NCI-H146 (cell line): ENCODE measurements around the gene IER3IP1.
A peak's percentile ranks its signal among the peaks of the same experiment; 100 is the strongest.
"Not testable (repeated sequence)": the region's sequence is repeated elsewhere in the genome, so short reads cannot be mapped to it uniquely, and the experiment has no call there.

Experiments
- DNase-seq: peaks from one replicate; lab custom pipeline; 2025; lab: John Stamatoyannopoulos, UW

Gene IER3IP1

DNA sequence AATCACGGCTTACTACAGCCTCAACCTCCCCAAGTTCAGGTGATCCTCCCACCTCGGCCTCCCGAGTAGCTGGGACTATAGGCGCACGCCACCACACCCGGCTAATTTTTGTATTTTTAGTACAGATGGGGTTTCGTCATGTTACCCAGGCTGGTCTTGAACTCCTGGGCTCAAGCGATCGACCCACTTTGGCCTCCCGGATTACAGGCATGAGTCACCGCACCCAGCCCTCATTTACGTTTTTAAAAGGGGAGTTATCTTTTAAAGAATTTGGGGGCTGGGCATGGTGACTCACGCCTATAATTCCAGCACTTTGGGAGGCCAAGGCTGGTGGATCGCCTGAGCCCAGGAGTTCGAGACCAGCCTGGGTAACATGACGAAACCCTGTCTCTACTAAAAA lies 17.8 kb downstream of the IER3IP1 start:
- not testable (repeated sequence) for DNase-seq

DNA sequence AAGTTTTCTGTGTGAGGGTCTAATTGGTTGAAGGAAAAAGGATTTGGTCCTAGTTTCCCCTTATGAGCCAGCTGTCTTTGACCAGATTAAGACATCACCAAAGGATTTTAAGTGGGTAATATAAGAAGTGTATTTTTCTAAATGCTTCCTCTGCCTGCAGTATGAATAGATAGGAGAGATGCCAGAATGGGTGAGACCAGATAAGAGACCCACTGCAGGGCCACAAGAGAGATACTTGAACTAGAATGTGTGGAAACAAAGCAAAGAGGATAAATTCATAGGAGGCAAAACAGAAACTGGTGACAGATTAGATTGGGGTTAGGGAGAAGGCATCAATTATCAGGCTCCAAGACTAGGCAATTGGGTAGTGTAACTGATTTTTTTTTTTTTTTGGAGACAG lies 24.7 kb downstream of the IER3IP1 start:
- no peak for DNase-seq

DNA sequence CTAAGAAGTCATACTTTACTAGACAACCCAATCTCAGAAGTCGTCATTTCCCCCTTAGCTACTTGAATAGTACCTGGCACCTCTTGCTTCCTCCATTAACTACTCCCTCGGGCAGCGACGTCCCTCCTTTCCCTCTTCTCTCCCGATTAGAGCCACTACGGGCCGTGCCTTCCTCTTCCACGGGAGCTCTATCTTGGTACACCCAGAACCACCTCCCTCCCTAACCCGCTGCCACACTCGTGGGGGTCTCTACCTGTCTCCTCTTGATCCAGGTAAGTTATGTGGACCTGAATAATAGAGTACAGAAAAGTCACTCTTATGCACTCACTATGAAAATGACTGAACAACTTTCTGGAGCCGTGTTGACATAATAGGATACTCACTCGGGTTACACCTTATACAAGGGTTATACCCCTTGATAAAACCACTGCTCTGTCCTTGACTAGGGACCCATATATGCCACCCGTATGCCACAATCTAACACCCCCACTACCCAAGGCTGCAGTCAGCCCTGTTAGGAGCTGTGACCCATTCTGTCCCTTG lies 25.3 kb downstream of the IER3IP1 start:
- DNase-seq = peak; percentile 61

DNA sequence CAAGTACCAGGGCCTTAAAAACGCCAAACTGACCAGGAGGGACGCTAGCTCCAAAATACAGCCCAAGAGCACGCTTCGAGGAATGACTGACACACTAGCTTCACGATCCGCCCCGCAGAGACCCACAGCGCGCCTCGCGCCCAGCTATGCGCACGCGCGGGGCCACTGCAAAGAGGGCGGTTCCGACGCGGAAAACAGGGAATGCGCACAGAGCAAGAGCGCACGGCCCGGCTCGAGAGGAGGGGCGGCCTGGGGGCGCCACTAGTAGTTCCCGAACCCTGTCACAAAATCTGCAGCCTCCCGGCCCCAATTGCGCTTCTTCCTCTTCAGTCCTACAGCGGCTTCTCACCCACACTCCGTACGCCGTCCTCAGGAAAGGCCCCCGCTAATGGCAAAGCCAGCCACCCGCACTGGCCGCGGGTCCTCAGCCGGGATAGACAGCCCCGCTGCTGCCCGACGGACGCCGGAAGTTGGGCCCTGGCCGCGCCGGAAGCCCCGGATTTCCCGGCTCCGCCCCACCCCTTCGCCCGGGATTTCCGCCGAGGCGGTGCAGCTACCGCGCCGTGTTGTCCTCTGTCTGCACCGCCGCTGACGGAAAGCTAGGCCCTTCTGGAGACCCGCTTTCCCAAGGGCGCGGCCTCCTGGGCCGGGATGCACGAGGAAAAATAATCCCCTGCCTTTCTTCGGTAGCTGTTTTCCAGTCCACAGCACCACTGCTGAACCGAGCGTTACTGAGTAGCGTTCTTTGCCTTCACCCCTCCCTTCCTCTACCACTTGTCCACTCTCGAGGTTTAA lies 25.9 kb downstream of the IER3IP1 start, which contains the start of gene HDHD2:
HDHD2 (minus strand) TSS at position 472 of the 795 bp plus-strand sequence. CDS start 14,061 bp downstream, outside the sequence.
- DNase-seq = peak; percentile 92

DNA sequence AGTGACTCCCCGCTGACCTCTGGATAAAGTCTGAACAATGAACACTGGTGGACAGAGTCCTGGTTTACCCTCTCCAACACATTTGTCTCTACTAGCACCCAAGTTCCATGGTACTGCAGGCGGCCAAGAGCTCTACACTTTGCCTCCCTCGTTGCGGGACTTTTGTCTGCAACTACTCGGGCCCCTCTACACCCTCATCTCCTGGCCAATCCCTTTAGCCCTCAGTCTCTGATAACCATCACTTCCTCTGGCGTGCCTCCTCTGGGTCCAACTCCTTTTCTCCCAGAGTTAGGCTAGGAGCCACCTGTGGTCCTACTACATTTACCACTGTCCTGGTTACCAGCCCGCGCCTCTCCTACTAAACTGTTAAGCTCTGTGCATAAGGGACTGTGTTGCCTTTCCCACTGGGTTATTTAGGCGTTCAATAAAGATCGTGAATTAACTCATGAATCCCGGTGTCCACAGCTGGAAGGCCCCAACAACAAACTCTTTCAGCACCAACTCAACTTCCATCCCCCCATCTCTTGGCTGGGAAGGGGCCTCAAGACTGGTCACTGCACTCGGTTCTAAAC lies 26.6 kb downstream of the IER3IP1 start:
- peak; percentile 62 for DNase-seq

DNA sequence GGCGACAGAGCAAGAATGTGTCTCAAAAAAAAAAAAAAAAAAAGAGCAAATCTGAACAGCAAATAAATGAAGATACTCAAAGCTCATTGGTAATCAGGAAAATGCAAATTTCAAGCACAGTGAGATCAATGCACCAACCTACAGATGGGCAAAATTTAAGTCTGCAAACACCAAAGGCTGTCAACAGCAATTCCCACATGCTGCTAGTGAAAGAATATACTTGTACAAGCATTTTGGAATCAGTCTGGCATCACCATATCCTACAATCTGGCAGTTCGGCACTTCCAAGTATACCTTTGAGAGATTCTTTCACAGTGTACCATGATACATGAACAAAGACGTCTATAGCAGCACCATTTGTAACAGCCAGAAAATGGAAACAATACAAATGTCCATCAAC lies 30.0 kb downstream of the IER3IP1 start:
- DNase-seq = no peak

DNA sequence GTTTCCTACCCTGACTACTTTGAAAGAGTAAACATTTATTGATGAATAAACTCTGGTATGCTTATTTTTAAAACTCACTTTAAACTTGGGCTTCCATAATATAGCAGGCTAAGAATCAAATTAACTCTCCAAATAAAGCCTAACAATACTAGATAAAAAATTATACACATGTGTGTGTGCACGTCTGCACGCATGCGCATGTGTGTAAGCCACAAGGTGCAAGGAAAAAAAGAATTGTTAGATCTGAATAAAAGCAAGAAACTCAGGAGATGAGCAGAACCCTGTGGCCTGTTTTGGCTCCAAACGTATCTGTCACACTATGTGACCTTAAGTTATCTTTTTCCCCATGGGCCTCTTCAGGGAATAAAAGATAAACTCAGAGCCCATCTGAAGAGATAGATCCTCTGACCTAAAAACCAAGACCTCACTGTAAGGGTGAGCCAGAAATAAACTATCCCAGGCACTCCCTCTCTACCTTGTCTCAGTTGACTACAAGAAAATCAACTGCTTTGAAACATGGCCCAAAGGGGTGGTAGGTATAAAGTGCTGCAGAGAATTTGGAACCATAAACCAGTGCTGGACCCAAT lies 32.2 kb downstream of the IER3IP1 start:
- DNase-seq = no peak

DNA sequence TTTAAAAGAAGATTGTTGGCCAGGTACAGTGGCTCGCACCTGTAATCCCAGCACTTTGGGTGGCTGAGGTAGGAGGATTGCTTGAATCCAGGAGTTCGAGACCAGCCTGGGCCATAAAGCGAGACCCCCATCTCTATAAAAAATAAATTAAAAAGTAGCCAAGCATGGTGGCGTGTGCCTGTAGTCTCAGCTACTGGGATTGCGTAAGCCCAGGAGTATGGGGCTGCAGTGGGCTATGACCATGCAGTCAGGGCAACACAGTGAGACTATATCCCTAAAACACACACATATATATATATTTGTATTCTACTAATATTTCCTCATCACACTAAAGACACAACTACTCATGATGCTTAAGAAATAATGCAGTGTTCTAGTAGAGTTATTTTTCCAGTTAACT lies 33.0 kb downstream of the IER3IP1 start:
- no peak for DNase-seq

DNA sequence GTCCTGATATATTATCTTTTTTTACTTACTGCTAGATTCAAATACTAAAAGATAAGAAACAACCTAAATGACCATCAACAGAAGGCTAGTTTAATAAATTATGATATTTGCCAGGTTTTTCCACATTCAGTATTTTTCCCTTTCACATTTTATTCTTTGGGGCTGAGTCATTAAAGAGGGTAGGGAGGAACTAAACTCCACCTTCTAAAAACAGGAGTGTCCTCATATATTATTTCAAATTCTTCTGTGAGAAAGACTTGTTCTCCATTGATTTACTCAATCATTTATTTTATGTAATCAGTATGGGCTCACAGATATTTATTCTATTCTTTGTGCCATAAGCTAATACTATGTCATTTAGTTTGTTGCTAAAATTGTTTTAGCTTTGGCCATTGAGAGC lies 34.9 kb downstream of the IER3IP1 start:
- DNase-seq = no peak

DNA sequence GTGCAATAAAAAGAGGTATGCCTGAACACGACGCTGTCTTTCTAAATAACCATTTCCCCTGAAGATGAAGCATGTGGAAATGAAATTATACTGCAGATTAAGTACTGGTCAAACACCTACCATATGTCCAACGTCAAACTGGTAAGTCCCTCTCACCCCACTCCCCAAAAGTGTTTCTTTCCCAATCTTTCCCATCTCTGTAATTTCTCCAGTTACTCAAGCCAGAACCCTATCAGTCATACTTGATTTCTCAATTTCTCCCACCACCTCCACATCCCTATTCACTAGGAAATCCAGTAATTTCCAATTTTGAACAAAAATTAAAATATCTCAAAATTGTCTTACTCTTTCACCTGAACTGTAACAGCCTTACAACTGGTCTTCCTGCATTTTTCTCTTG lies 55.0 kb downstream of the IER3IP1 start:
- DNase-seq = no peak

DNA sequence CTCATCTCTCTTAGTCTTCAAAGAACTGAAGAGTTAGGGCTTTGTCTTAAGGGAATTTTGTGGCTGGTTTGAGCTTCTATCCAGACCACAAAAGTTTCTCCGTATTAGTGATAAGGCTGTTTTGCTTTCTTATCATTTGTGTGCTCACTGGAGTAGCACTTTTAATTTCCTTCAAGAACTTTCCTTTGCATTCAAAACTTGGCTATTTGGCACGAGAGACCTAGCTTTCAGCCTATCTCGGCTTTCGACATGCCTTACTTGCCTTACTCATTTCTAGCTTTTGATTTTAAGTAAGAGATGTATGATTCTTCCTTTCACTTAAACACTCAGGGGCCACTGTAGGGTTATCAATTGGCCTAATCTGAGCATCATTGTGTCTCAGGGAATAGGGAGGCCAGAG lies 55.7 kb downstream of the IER3IP1 start:
- no peak for DNase-seq

DNA sequence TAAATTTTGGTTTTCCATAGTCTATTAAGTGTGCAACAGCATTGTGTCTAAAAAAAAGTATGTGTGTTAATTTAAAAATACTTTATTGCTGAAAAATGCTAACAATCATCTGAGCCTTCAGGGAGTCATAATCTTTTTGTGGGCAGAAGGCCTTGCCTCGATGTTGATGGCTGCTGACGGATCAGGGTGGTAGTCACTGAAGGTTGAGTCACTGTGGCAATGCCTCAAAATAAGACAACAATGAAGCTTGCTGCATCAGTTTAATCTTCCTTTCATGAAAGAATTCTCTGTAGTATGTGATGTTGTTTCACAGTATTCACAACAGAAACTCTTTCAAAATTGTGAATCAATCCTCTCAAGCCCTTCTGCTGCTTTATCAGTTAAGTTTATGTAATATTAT lies 57.2 kb downstream of the IER3IP1 start:
- no peak for DNase-seq

DNA sequence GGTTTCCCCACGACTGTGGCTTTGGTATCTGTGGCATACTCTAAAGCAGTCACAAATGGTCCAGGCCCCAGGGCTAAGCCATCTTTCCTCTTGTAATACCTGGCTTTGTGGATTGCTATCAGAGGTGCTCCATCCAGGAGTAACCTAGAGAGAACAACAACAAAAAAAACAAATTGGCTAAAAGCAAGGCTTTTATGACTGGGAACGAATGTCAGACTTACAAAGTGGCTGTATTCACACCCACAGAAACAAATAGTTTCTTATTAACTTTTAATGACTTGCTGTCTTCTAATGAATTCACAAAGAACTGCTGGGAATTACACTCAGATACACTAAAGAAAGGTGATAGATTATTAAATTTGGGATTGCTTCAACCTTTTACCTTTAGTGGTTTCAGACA lies 61.0 kb downstream of the IER3IP1 start:
- no peak for DNase-seq

DNA sequence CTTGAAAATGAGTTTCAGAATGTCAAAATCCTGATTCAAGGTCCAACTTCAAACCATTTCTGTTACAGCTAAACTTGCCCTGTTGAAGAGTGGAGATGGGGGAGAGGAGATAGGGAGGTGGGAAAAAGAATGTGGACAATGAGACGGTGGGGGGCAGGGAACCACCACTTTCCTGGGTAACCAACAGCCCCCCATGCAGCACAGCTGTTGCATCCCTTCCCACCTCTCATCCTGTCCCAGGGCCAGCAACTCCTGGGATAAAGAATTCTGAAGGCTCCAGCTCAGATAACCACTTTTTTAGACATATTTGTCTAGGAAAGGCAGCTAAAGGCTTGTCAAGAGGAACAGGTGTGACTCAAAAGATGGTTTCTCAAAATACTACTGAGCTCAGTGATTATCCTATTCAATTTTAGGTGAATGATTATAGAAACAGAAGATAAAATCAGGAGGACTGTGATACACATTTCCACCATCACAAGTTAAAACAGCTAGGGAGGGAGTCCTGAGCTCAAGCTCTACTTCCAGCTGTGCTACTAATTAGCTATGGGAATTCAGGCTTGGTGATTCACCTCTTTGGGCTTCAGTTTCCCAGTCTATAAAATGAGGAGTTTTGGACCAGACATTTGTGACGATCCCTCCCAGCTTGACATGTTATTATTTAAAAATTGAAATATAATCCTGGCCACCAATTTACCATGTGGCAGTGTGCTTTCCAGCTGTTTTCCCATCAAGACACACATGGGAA lies 62.2 kb downstream of the IER3IP1 start:
- DNase-seq = no peak

DNA sequence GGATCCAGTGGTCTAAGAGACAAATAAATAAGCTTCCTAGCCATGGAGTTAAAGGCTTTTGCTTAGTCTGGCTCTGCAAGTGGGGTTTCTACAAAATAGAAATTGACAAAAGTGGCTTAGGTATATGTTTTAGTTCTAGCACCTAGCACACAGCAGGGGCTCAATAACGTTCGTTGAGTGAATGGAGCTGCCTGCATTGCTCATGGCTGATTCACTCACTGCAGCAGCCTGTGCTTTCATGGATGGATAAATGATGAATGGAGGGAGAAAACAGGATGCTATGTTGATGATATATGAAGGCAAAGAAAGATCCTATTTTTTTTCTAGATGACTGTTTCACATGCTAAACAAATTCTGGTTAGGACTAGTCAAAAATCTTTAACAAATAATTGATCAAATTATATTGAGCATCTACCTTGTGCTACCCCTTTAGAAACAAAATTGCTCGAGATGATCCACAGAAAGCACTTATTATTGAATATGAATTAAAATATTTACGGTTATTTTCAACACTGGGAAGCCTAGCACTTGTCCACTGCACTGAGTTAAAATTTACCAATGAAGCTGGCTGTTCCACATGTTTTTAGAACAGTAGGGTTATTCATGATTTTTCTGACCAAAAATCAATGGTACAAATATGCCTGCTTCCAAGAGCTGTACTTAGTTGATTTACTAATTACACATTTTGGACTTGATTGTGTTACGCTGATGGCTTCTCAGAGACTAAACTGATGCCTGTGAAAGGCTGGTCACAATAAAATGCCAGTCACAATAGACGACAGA lies 65.5 kb downstream of the IER3IP1 start:
- no peak for DNase-seq

DNA sequence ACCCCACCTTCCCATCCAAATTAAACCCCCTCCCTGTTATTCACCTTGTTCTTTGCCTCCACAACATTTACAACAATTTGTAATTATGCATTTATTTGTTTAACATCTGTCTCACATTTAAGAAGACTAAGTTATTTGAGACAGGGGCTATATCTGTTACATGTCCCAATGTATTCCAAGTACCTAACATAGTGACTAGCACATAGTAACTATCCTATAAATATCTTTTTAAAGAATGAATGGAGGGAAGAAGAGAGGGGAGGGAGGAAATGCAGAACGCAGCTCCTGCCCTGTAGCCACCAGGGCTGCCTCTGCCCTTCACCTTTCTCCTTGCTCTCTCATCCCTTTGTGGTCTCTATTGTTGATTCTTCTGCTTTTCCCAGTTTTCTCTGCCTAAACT lies 66.4 kb downstream of the IER3IP1 start:
- DNase-seq = no peak

DNA sequence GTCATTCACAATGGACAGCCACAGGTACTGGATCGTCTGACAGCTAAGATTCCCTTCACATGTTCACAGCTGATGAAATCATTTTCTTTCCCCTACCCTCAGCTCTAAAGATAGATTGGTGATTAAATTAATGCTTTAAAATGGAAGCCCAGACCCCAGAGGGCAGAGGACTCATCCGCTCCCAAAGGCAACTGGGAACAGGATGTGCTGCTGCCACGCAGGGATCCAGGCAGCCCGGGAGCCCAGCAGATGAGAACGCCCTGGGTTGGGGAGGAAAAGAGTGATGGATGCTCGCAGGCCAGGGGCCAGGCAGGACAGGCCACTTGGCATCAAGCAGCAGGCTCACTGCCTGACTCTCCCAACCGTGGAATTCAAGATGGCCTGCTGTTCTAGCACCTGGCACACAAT lies 67.2 kb downstream of the IER3IP1 start:
- no peak for DNase-seq

DNA sequence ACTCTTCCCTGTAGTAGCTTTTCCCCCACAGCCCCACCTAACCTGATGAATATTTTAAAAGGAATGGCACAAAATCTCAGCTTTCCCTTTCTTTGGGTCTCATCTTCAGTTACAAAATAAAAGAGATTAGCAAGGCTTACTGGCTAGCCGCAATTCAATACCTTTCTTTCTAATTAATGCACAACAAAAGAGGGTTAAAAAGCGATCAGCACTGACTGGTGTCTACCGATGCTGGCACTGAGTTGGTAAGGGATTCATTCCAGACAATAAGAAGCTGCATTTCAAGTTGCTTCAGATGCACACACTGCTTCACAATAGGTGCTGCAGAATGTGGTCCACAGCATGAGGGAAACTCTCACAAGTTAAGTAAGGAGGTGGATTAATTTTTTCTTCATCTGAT lies 67.8 kb downstream of the IER3IP1 start:
- no peak for DNase-seq
